Fibroblast of the aortic adventitia (primary cell): ENCODE results near the gene TMPRSS11F. TPM values are rescaled to one million over a fixed set of nuclear protein-coding genes. Genes with fewer than 3 reads are reported as not detected.

ENCODE experiments used
- DNase-seq: peaks from one replicate; pipeline ENCODE4 v3.0.0-alpha.2; 2010; ENCODE audit warnings: low read depth
- H3K4me3 ChIP-seq: 2 replicates; pipeline ENCODE4 v1.5.1; 2011; ENCODE audit warnings: low read depth, mild to moderate bottlenecking, control low read depth, low read length, moderate library complexity
- total RNA-seq: library from RNA; depleted of rRNA; stranded (reverse); fragments of >200 nt; gene quantifications from 2 replicates; pipeline ENCODE4 v1.2.3, GENCODE V29; 2012; ENCODE audit warnings: low replicate concordance
- TF ChIP-seq, protein P1 (sequence below): IDR thresholded peaks from 2 replicates; pipeline ENCODE4 v1.5.1; 2011; ENCODE audit warnings: mild to moderate bottlenecking, low read length, control low read depth, inconsistent platforms; ENCODE audit not compliant: insufficient read depth

The TMPRSS11F gene
- total RNA-seq, 1 donor: not detected

DNA sequence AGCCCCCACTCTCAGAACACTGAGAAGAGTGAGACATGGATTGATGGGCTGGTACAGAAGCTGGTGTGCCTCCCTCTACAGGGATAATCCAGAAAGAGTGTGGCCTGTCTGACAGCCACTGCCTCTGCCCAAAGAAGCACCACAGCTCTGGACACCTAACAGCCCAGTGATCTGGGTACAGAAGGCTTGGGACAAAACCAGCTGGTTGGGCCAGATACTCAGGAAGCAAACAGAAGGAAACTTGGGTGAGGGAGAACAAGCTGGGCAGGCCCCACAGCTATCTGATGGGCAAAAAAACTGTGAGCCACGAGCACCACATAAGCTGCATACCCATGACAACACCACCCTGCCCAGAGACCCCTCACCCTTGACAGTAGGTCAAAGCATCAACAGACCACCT is 46.9 kb downstream of the TMPRSS11F start:
- DNase-seq: no peak
- no peak overlapping the region for H3K4me3 ChIP-seq
- TF ChIP-seq, protein P1, sequence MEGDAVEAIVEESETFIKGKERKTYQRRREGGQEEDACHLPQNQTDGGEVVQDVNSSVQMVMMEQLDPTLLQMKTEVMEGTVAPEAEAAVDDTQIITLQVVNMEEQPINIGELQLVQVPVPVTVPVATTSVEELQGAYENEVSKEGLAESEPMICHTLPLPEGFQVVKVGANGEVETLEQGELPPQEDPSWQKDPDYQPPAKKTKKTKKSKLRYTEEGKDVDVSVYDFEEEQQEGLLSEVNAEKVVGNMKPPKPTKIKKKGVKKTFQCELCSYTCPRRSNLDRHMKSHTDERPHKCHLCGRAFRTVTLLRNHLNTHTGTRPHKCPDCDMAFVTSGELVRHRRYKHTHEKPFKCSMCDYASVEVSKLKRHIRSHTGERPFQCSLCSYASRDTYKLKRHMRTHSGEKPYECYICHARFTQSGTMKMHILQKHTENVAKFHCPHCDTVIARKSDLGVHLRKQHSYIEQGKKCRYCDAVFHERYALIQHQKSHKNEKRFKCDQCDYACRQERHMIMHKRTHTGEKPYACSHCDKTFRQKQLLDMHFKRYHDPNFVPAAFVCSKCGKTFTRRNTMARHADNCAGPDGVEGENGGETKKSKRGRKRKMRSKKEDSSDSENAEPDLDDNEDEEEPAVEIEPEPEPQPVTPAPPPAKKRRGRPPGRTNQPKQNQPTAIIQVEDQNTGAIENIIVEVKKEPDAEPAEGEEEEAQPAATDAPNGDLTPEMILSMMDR: no peak

DNA sequence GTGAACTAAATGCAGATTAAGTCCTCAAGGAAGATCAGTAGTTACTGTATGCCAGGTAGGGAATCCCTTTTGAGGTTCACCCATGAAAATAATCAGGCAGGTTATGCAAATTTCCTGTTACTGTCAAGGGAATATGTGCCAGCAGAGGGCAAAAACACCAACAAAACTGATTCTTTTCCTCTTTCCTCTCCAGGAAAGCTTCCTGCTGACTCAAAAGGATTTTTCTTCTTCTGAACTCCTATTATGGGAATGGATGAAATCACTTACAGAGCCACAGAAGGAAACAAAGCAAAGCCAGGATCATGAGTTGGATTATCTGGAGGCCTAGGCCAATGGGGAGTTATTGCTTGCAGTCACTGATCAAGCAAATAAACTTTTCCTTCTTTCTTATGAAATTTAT is 49.7 kb downstream of the TMPRSS11F start:
- no peak overlapping the region for H3K4me3 ChIP-seq
- TF ChIP-seq, protein P1: no peak
- no peak for DNase-seq

DNA sequence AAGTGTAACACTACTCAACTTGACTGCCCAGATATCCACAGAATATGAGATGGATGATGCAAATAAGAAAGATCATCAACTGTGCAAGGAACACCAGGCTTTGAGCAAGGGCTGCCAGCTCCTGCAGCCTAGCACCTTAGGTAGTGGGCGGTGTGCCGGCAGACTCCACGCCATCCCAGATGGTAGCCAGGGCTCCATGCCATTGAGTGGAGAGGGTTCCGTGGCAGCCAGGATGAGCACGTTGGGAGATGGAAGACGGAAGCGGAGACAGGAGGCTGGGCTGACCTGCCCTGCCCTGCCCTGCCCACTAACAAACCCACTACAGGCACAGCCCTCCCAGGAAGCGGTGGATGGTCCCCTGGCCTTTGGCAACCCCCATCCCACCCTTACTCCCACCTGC is 51.9 kb downstream of the TMPRSS11F start:
- no peak for DNase-seq
- H3K4me3 ChIP-seq: no peak overlapping the region
- TF ChIP-seq, protein P1: no peak

DNA sequence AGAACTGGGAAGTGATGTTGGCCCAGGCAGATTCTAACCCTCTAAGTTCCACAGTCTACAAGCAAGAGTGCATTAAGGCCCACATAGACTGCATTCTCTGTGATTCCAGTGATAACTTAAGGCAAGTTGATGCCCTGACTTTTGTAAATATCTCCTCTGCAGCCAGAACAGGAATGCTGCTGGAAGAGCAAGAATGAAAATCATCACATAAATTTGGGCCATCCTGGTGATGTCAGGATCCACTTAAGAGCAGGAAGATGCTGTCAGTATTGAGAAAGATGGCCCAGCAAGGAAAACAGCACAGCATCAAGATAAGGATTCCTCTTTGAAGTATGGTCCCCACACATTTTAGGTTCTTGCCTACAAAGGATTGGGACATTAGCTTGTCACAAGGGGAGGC is 52.4 kb downstream of the TMPRSS11F start:
- DNase-seq: no peak
- H3K4me3 ChIP-seq: no peak overlapping the region
- TF ChIP-seq, protein P1: no peak

DNA sequence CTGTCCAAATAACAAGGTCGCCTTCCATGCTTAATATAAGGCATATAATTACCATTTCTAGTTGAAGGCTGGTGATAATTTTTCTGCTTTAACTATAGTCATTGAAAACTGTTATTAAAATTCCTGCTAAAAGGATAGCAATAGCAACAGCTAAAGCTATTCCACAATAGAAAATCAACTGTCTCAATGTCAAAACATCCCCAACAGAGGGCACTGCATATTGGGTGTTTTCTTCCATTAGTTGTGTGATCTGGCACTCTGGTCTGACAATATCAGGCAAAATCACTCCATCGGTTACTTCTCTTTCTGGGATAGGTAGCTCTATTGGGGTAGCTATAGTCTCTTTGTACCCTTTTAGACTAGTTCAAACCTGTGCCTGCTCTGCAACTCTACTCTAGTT is 53.5 kb downstream of the TMPRSS11F start:
- TF ChIP-seq, protein P1: no peak
- no peak for DNase-seq
- no peak overlapping the region for H3K4me3 ChIP-seq

DNA sequence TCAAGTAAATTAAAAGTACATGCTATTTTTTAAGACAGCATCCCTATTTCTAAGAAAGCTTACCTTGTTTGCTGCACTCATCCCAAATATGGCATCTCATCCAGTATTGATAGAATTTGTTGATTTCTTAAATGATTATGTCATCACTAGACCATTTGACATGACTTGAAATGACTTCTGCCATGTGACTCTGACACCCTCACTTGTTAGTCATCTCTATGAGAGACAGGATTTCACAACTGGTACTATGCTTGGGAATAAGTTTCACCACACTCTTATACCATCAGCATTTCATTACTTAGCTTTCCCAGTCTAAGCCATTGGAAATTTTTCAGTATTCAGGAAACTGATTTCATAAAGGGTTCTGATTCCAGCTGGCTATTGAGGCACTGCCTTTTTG is 55.3 kb downstream of the TMPRSS11F start:
- no peak for DNase-seq
- TF ChIP-seq, protein P1: no peak
- H3K4me3 ChIP-seq: no peak overlapping the region

DNA sequence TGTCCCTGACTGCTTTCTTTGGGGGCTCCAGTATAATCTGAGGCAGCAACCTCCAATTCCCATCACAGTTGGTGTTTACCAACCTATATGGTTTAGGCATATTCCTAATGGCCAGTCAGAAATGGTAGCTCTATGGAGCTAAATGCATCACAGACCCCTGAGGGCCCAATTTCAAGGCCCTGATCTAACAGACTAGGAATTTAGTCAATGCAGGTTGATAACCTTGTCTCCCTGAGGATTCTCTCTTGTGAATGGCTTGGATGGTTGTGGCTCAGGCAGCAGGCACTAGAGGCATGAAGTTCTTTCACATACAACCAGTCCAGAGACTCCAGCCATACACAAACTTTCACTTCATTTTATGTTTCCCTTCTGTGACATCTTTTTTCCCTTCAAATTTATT is 59.4 kb downstream of the TMPRSS11F start:
- TF ChIP-seq, protein P1: no peak
- no peak for DNase-seq
- no peak overlapping the region for H3K4me3 ChIP-seq
